ENCODE data around the gene FAM170B. TPM values are rescaled to one million over a fixed set of nuclear protein-coding genes. Genes with fewer than 3 reads are reported as not detected.
A peak's percentile ranks its signal among the peaks of the same experiment; 100 is the strongest.

FAM170B gene
- total and polyA plus RNA-seq, 12 donors = not detected

DNA sequence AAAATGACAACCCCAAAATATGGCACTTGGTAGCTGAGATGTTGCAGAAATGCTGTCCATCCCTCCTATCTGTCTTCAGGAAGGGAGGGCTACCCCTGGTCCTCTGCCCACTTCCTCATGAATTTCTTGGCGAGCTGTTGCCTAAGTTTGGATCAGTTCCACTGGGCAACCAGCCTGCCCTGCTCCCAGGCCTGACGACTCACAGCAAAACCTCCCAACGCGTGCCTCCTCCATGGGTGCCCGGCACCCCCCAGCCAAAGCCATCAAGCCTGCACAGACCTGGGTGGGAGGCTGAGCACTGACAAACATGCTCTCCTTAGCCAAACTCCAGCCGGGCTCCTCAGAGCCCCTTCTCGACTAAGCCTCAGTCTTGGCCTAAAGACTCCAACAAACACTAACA lies 27.4 kb downstream of the FAM170B start:
- H3K27ac ChIP-seq = peak overlapping the region in 8 of 10 donors; percentile 10 to 58 (median 33)
- peak; percentile 38 to 50 for DNase-seq
- H3K4me3 ChIP-seq = no peak overlapping the region

DNA sequence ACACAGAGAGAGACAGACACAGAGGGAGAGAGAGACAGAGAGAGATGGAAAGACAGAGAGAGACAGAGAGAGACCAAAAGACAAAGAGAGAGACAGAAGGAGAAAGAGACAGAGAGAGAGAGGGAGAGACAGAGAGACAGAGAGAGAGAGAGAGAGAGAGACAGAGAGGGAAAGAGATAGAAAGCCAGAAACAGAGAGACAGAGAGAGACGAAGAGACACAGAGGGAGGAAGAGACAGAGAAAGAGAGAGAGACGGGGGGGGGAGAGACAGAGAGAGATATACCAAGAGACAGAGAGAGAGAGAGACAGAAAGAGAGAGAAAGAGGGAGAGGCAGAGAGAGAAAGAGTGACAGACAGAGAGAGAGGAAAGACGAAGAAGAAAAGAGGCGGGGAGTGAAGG lies 28.7 kb downstream of the FAM170B start:
- DNase-seq (no peak), ATAC-seq (no peak)
- Histone ChIP-seq H3K4me3 (no peak overlapping the region), H3K36me3 (peaks cover 0 to 21% (median 0%) of the 10 kb centered on the region in 9 donors), H3K4me1 (peaks cover 8 to 69% (median 59%) of the 10 kb centered on the region in 9 donors), H3K27ac (peak overlapping the region in 5 of 10 donors; percentile 8 to 58 (median 20)), H3K9me3 (no peaks in the 10 kb centered on the region), H3K27me3 (no peaks in the 10 kb centered on the region)
- WGBS, 2 donors = 78 to 83% methylated on average over 4 of the region's 4 CpGs
- TF ChIP-seq, protein P1, sequence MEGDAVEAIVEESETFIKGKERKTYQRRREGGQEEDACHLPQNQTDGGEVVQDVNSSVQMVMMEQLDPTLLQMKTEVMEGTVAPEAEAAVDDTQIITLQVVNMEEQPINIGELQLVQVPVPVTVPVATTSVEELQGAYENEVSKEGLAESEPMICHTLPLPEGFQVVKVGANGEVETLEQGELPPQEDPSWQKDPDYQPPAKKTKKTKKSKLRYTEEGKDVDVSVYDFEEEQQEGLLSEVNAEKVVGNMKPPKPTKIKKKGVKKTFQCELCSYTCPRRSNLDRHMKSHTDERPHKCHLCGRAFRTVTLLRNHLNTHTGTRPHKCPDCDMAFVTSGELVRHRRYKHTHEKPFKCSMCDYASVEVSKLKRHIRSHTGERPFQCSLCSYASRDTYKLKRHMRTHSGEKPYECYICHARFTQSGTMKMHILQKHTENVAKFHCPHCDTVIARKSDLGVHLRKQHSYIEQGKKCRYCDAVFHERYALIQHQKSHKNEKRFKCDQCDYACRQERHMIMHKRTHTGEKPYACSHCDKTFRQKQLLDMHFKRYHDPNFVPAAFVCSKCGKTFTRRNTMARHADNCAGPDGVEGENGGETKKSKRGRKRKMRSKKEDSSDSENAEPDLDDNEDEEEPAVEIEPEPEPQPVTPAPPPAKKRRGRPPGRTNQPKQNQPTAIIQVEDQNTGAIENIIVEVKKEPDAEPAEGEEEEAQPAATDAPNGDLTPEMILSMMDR (IDR thresholded peaks at IDR 0.05) = no peak
- intact Hi-C loops (cut with DNase I) = loop anchor here in 1 of 10 donors (5.0 kb wide), 1 partner anchor 98 kb away; no protein-coding TSS in a partner anchor

More for the DNA sequence above, 27.4 kb downstream of the FAM170B start:
- H3K9me3 ChIP-seq = no peaks in the 10 kb centered on the region
- 18 to 27% methylated on average over 7 of the region's 7 CpGs for WGBS, 2 donors
- peaks cover 0 to 21% (median 0%) of the 10 kb centered on the region in 9 donors for H3K36me3 ChIP-seq
- peaks cover 11 to 80% (median 70%) of the 10 kb centered on the region in 9 donors for H3K4me1 ChIP-seq
- peak in 6 of 8 donors; percentile 29 to 63 (median 42) for ATAC-seq
- no peaks in the 10 kb centered on the region for H3K27me3 ChIP-seq
- intact Hi-C loops (cut with DNase I) = loop anchor here in 1 of 10 donors (5.0 kb wide), 1 partner anchor 99 kb away; no protein-coding TSS in a partner anchor
- TF ChIP-seq, protein P1 (IDR thresholded peaks at IDR 0.05) = no peak

DNA sequence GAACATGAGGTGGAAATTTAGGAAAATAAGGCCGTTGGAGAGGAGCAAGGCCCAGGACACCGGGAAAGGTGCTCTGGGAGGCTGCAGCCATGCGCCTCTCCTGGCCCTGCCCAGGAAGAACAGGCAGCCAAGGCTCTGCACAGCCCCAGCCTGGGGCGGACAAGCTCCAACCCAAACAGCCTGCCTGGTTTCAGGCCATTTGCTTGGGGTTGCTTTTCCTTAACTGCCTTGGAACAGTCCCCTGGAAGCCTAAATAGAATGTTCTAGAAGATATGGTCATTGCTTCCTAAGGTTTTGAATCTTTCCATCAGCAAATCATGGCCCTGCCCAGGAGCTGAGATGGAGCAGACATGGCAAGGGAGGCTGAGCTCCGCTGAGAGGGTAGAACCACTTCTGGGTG lies 29.5 kb downstream of the FAM170B start:
- H3K27ac ChIP-seq = peak overlapping the region in 5 of 10 donors; percentile 1 to 58 (median 20)
- TF ChIP-seq, protein P1 (IDR thresholded peaks at IDR 0.05) = no peak
- H3K27me3 ChIP-seq = no peaks in the 10 kb centered on the region
- WGBS, 2 donors = 69 to 76% methylated on average over 5 of the region's 5 CpGs
- ATAC-seq (peak; percentile 37 to 61 (median 45)), DNase-seq (no peak)
- intact Hi-C loops (cut with DNase I) = no loop called here
- H3K4me1 ChIP-seq = peaks cover 8 to 66% (median 51%) of the 10 kb centered on the region in 9 donors
- H3K9me3 ChIP-seq = no peaks in the 10 kb centered on the region
- H3K36me3 ChIP-seq = peaks cover 0 to 21% (median 0%) of the 10 kb centered on the region in 9 donors
- H3K4me3 ChIP-seq = no peak overlapping the region

DNA sequence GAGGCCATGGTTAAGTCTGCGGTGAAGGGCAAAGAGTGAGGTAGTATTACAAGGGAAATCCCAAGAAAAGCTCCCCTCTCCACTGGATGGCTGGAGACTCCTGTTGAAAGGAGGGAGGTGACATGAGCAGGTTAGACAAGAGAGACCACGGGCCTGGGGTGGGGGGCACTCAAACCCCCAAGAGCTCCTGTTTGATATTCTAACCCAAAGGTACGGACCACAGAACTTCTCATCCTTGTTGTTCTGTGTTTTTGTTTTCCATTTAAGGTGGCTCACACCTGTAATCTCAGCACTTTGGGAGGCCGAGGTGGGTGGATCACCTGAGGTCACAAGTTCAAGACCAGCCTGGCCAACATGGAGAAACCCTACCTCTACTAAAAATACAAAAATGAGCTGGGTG lies 30.1 kb downstream of the FAM170B start:
- Histone ChIP-seq H3K27me3 (no peaks in the 10 kb centered on the region), H3K4me3 (no peak overlapping the region), H3K9me3 (no peaks in the 10 kb centered on the region), H3K27ac (peak overlapping the region in 3 of 10 donors; percentile 6 to 58 (median 21)), H3K4me1 (peaks cover 6 to 63% (median 46%) of the 10 kb centered on the region in 9 donors), H3K36me3 (peaks cover 0 to 26% (median 0%) of the 10 kb centered on the region in 9 donors)
- ATAC-seq (no peak), DNase-seq (no peak)
- TF ChIP-seq, protein P1 (IDR thresholded peaks at IDR 0.05) = no peak
- intact Hi-C loops (cut with DNase I) = no loop called here
- 77 to 87% methylated on average over 4 of the region's 4 CpGs for WGBS, 2 donors

Measured in heart right ventricle (tissue), 16 donors.